Activated CD4-positive, alpha-beta T cell treated with anti-CD3 and anti-CD28 coated beads for 36 hours (primary cell): ENCODE measurements around the gene ETS1. TPM values are rescaled to one million over a fixed set of nuclear protein-coding genes. Genes with fewer than 3 reads are reported as not detected.
A peak's percentile ranks its signal among the peaks of the same experiment; 100 is the strongest.

Source experiments
- ATAC-seq: fragments of 200-7000 bp; cut with Tn5 transposase; one replicate; pipeline ENCODE4 v1.10.0; 2021; ENCODE audit warnings: mild to moderate bottlenecking, moderate library complexity
- CTCF ChIA-PET: fragments of 350-600 bp; sonication (Branson Sonifier 250); formaldehyde crosslinking; loops from one replicate; lab custom pipeline; 2021; ENCODE audit warnings: antibody characterized with exemption; lab: Charles Lee
- POLR2A ChIA-PET: fragments of 350-600 bp; sonication (Branson Sonifier 250); formaldehyde crosslinking; loops from one replicate; lab custom pipeline; 2021; ENCODE audit warnings: antibody characterized with exemption, inconsistent platforms; lab: Charles Lee
- DNase-seq: peaks from one replicate; pipeline ENCODE4 v3.0.0-alpha.2; 2020
- H3K27ac Mint-ChIP-seq: one replicate; pipeline ENCODE4 v1.8.0; 2021; ENCODE audit warnings: mixed read lengths
- H3K27me3 Mint-ChIP-seq: one replicate; pipeline ENCODE4 v1.8.0; 2021; ENCODE audit warnings: mixed read lengths
- H3K36me3 Mint-ChIP-seq: one replicate; pipeline ENCODE4 v1.8.0; 2021; ENCODE audit warnings: low read depth, mixed read lengths
- H3K4me1 Mint-ChIP-seq: one replicate; pipeline ENCODE4 v1.8.0; 2021; ENCODE audit warnings: mixed read lengths
- H3K4me3 Mint-ChIP-seq: one replicate; pipeline ENCODE4 v1.8.0; 2021; ENCODE audit warnings: mild to moderate bottlenecking, moderate library complexity, mixed read lengths
- H3K9me3 Mint-ChIP-seq: one replicate; pipeline ENCODE4 v1.8.0; 2021; ENCODE audit warnings: low read depth, mixed read lengths
- intact Hi-C, 2 experiments: fragments of 100-400 bp; cut with DNase I in 1 of 2; cut with micrococcal nuclease in 1 of 2; formaldehyde crosslinking; loops; one replicate each; pipeline versions ENCODE4 v1.14.2 to v1.15.1; 2022 to 2024; cut with DNase I, micrococcal nuclease
- total RNA-seq, 2 experiments: library from RNA; stranded (reverse); gene quantifications; one replicate each; pipeline ENCODE4 v1.2.3, GENCODE V29; 2021

The ETS1 gene
- total RNA-seq, 2 experiments from 2014 or later, result 410 to 449 TPM

DNA sequence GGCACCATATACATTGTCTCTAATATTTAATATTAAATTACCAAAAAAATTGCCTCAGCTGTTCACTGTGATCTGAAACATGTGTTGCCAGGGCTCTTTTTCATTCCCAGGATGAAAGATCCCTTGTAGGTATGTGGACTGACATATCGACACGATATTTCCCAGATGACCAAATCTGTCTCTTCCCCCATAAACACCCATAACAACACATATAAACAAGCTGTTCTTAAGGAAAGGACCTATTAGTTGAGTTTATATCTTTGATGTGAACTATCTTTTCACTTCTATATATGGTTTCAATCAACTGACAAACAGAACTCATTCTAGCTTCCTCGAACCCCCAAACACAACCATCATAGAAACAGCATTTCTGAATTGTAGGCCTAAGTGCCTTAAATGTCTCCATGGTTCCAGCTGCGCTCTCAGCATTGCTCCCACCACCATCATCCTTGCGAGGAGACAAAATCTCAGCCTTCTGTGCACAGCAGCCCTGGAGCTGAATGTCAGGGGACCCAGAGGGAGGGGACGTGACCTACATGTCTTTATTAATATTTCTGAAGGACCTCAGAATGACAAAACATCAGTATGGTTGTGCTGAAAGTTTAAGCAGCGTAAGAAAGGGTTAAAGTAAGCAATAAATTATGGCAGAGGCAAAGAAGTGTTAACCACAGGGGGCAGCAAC, 67.0 kb downstream of the ETS1 start:
- DNase-seq (peak; percentile 49), ATAC-seq (no peak)
- Mint-ChIP-seq H3K9me3 (no peaks in the 10 kb centered on the region), H3K36me3 (peaks cover 62% of the 10 kb centered on the region), H3K27me3 (no peaks in the 10 kb centered on the region), H3K4me3 (peak overlapping the region; percentile 96), H3K4me1 (peaks cover 38% of the 10 kb centered on the region), H3K27ac (peak overlapping the region; percentile 98)
- ChIA-PET POLR2A (interaction anchor here (0.8 to 5.3 kb wide), 11 partner anchors 8 to 197 kb away, joined by 3 to 29 read pairs (median 4); no protein-coding TSS in a partner anchor), CTCF (interaction anchor here (0.7 to 5.3 kb wide), 16 partner anchors 8 to 363 kb away, joined by 3 to 63 read pairs (median 4); no protein-coding TSS in a partner anchor)
- intact Hi-C loops, result loop anchor here (1.0 to 5.0 kb wide), 6 partner anchors 8 to 483 kb away; no protein-coding TSS in a partner anchor

DNA sequence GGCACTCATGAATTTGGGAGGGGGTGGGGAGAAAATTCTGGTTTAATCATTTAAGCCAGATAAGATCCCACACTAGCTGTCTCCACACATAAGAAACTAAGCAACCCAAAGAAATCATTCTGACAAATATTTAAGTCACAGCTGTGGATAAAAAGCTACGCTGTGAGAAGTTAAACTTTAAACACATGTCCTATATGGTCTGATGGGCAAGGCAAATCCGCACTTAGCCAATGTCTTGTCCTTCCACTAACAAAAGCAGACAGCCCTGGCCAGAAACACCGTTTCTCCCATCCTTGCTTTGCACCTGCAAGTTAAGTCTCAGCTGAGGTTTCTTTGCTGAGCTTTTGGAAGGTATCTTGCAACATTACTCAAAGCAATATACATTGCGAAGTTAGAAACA, 68.0 kb downstream of the ETS1 start:
- Mint-ChIP-seq H3K27ac (peak overlapping the region; percentile 98), H3K4me3 (peak overlapping the region; percentile 96), H3K4me1 (peaks cover 39% of the 10 kb centered on the region), H3K9me3 (no peaks in the 10 kb centered on the region), H3K36me3 (peaks cover 73% of the 10 kb centered on the region), H3K27me3 (no peaks in the 10 kb centered on the region)
- CTCF ChIA-PET, result interaction anchor here (0.6 to 5.3 kb wide), 19 partner anchors 7 to 362 kb away, joined by 3 to 63 read pairs (median 6); no protein-coding TSS in a partner anchor
- POLR2A ChIA-PET, result interaction anchor here (0.8 to 5.3 kb wide), 12 partner anchors 9 to 196 kb away, joined by 3 to 29 read pairs (median 5); no protein-coding TSS in a partner anchor
- ATAC-seq, result no peak
- intact Hi-C loops, result loop anchor here in 1 of 2 experiments (5.0 kb wide), 2 partner anchors 97 to 292 kb away; no protein-coding TSS in a partner anchor
- DNase-seq, result no peak

DNA sequence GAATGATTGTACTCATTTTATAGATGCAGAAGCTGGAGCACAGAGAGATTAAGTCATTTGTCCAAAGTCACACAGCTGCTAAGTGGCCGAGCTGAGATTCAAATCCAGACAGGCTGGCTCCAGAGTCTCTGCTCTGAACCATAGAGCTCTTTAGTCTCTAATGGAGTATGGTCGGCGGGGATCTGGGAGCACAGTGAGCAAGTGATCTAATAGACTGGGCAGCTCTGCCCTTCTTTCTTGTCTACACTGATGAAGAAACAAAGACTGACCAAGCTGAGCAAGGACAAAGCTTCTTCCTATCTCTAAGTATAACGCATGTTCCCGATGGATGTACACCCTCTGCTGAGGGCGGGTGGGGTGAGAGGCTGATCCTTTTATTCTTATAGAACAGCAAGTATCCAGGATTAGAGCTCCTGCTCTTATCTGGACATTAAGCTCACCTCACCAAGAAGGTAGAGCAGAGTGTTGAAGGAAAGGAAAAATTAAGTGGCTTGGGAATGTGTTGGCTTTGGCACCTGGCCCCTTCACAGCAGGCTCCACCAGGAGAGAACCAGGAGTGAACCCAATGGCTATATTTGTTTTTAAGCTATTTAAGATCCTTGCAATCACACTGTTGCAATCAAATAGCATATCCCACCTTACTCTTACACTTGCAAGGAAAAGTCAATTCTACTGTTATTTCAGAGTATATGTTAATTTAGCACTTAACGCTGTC, 68.7 kb downstream of the ETS1 start:
- intact Hi-C loops, result loop anchor here in 1 of 2 experiments (1.0 to 5.0 kb wide), 3 partner anchors 8 to 291 kb away; no protein-coding TSS in a partner anchor
- peaks cover 40% of the 10 kb centered on the region for H3K4me1 Mint-ChIP-seq

DNA sequence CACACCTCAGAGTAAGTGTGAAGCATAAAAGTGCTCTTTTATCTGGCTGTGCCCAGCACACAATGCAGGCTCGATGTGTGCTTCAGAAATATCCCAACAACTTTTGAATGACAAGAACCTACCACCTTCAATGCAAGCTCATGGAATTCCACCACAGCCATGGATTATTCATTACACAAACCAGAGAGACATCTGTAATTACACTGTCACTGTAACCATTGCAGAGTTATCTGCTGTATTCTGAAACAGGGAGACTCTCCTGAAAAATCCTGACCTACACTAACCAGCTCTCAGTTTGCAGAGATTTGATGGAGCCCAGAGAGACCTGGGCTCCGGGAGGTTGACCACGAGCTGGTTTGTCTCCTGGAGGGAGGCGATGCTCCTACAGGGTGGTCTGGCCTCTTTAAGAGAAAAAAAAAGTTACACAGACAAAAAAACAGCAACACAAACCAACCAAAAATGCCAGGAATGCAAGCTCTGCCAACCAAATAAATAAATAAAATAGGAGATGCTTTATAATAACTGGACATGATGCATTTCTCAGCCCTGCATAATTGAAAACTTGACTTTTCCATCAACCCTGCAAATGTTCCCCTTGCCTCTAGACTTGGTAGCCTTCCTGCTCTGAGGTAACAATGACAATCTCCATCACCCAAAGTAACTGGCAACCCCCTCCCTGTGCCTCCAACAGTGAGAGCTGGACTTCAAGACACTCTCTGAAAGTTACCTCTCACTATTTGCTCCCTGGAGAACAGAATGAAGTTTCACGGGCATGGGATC, 69.7 kb downstream of the ETS1 start:
- Mint-ChIP-seq H3K27me3 (no peaks in the 10 kb centered on the region), H3K27ac (peak overlapping the region; percentile 98), H3K9me3 (no peaks in the 10 kb centered on the region), H3K4me3 (peak overlapping the region; percentile 96), H3K36me3 (peaks cover 89% of the 10 kb centered on the region), H3K4me1 (peaks cover 43% of the 10 kb centered on the region)
- DNase-seq, result no peak
- no peak for ATAC-seq
- CTCF ChIA-PET, result interaction anchor here (0.5 to 5.3 kb wide), 14 partner anchors 8 to 313 kb away, joined by 3 to 63 read pairs (median 6); no protein-coding TSS in a partner anchor
- POLR2A ChIA-PET, result interaction anchor here (0.5 to 5.3 kb wide), 6 partner anchors 8 to 230 kb away, joined by 3 to 29 read pairs (median 9); no protein-coding TSS in a partner anchor
- intact Hi-C loops, result loop anchor here in 1 of 2 experiments (1.0 to 5.0 kb wide), 3 partner anchors 7 to 290 kb away; no protein-coding TSS in a partner anchor

More for the DNA sequence above, 68.7 kb downstream of the ETS1 start:
- ATAC-seq (no peak), DNase-seq (no peak)
- CTCF ChIA-PET, result interaction anchor here (0.7 to 5.3 kb wide), 16 partner anchors 10 to 346 kb away, joined by 3 to 63 read pairs (median 6); no protein-coding TSS in a partner anchor
- H3K4me3 Mint-ChIP-seq, result peak overlapping the region; percentile 96
- H3K36me3 Mint-ChIP-seq, result peaks cover 79% of the 10 kb centered on the region
- no peaks in the 10 kb centered on the region for H3K27me3 Mint-ChIP-seq
- no peaks in the 10 kb centered on the region for H3K9me3 Mint-ChIP-seq
- POLR2A ChIA-PET, result interaction anchor here (0.7 to 5.3 kb wide), 12 partner anchors 10 to 229 kb away, joined by 3 to 29 read pairs (median 5); no protein-coding TSS in a partner anchor
- peak overlapping the region; percentile 98 for H3K27ac Mint-ChIP-seq

DNA sequence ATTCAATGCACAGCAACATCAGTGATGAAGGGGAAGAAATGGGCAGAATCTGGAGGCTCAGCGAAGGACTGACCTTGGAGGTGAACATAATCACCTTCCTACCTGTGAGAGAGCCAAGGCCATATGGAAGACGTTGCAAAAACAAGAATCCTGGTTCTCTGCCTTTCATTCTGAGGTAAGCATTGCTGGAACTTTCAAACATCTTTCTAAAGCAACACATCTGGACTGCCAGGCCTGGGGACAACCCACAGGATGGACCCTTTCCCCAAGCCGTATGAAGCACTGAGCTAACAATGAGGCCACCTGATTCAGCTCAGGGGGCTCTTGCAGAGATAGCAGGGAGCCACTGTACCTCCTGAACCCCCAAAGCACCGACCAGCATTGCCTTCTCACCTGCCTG, 70.5 kb downstream of the ETS1 start:
- no peaks in the 10 kb centered on the region for H3K27me3 Mint-ChIP-seq
- peaks cover 96% of the 10 kb centered on the region for H3K36me3 Mint-ChIP-seq
- no peaks in the 10 kb centered on the region for H3K9me3 Mint-ChIP-seq
- ChIA-PET POLR2A (interaction anchor here (0.5 to 5.3 kb wide), 4 partner anchors 11 to 229 kb away, joined by 3 to 29 read pairs (median 7); no protein-coding TSS in a partner anchor), CTCF (interaction anchor here (0.7 to 5.3 kb wide), 13 partner anchors 8 to 314 kb away, joined by 3 to 63 read pairs (median 4); no protein-coding TSS in a partner anchor)
- H3K4me3 Mint-ChIP-seq, result peak overlapping the region; percentile 96
- DNase-seq (no peak), ATAC-seq (no peak)
- H3K27ac Mint-ChIP-seq, result peak overlapping the region; percentile 98
- intact Hi-C loops, result loop anchor here in 1 of 2 experiments (5.0 kb wide), 2 partner anchors 95 to 290 kb away; no protein-coding TSS in a partner anchor
- H3K4me1 Mint-ChIP-seq, result peaks cover 51% of the 10 kb centered on the region

DNA sequence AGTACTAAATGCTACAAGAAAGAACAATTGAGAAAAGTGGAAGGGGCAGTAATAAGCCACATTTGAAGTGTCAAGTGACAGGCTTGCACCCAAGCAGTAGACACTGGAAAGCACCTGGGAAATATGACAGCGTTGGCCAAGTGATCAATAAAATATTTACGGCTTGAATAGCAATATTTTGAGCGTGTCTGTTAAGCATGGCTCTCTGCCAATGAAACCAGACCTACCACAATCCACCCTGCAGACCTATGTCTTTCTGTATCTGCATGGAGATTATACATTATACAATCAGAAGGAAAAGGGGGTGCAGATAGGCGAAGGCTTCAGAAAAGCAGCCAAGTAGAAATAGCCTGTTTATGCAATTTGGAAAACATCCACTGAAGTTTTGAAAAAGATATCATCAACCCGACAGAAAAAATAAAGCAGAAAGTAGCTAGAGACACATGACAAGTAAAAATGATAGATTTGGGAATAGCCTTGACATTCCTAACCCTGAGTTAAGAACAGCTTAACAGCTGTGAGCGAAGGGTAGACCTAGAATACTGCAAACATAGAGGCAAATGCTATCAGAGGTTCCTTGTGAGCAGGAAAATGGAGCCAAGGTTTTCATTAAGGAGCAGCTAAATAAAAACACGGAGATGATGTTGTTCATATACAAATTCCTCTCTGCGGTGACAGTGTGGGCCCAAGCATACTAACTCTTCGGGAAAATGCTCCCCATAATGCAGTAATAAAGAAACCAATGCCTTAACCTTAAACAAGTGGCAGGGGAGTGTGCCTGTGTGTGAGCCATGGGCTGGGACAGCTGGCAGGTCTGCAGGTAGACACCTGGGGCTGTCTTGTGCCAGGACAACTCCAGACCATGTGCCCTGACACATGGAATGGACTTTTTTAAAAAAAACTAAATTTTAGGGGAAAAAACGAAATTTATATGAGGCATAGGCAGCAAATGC, 71.3 kb downstream of the ETS1 start:
- ChIA-PET CTCF (interaction anchor here (0.5 to 5.3 kb wide), 14 partner anchors 10 to 359 kb away, joined by 3 to 63 read pairs (median 4); no protein-coding TSS in a partner anchor), POLR2A (interaction anchor here (0.7 to 5.3 kb wide), 3 partner anchors 10 to 44 kb away, joined by 3 to 29 read pairs (median 4); no protein-coding TSS in a partner anchor)
- Mint-ChIP-seq H3K36me3 (peaks cover 96% of the 10 kb centered on the region), H3K4me1 (peaks cover 59% of the 10 kb centered on the region), H3K4me3 (peak overlapping the region; percentile 96), H3K9me3 (no peaks in the 10 kb centered on the region), H3K27me3 (no peaks in the 10 kb centered on the region), H3K27ac (peak overlapping the region; percentile 98)
- no peak for ATAC-seq
- intact Hi-C loops, result loop anchor here in 1 of 2 experiments (5.0 kb wide), 2 partner anchors 94 to 289 kb away; no protein-coding TSS in a partner anchor
- DNase-seq, result no peak

DNA sequence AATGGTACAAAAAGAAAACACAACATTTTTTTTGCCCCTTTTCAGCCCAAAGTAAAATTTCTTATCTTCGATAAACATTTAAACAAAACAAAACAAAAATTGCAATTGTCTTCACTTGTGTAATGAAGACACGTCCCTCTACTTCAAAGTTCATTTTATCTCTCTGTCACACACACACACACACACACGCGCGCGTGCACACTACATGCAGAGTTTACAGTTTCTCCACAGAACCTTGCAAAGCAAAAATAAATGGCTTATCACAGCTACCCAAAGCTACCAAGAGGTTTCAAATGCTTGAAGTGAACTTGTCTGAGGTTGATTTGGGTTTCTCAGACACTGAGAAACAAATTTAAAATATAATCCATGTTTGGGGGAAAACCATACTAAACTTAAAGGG, 72.3 kb downstream of the ETS1 start:
- H3K27ac Mint-ChIP-seq, result peak overlapping the region; percentile 98
- ATAC-seq, result no peak
- POLR2A ChIA-PET, result interaction anchor here (1.0 kb wide), 1 partner anchor 43 kb away, joined by 4 read pairs; no protein-coding TSS in a partner anchor

DNA sequence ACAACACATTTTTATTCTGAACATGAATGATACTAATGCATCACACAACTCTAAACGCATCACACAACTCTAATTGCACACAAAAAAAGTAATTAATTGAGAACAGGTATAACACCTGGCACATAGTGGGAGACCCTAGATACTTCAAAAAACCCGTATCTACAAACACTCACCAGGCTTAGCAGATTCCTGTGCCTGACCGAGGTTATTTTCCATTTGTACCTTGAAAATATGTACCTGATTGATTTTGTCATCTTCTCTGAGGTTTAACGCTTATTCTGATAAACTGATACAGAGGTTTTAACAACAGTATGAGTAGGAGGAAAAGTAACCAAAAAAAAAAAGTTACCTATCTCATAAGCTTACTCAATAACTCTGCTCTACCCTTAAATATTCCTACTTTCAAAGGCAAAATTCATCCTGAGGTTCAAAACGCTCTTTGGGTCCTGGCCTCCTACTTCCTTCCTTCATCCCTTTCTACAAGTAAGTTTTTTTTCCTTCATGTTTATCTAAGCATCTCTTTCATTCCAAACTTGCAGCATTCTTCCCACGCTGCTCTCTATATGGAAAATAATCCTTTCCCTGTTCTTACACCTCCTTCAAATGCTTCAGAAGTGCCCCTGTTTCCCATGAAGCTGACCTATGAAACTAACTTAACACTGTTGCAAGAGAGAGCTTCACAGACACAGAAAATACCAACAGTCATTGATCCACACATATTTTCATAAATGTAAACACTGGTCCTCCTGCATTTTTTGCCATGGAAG, 73.3 kb downstream of the ETS1 start:
- ATAC-seq (no peak), DNase-seq (no peak)
- no peaks in the 10 kb centered on the region for H3K27me3 Mint-ChIP-seq
- ChIA-PET CTCF (interaction anchor here (0.6 to 1.6 kb wide), 6 partner anchors 13 to 342 kb away, joined by 3 to 7 read pairs (median 3); no protein-coding TSS in a partner anchor), POLR2A (interaction anchor here (0.5 to 0.7 kb wide), 2 partner anchors 125 to 192 kb away, joined by 3 read pairs; no protein-coding TSS in a partner anchor)
- peaks cover 79% of the 10 kb centered on the region for H3K4me1 Mint-ChIP-seq
- peak overlapping the region; percentile 96 for H3K4me3 Mint-ChIP-seq
- H3K9me3 Mint-ChIP-seq, result no peaks in the 10 kb centered on the region
- intact Hi-C loops, result loop anchor here in 1 of 2 experiments (5.0 kb wide), 1 partner anchor 342 kb away; no protein-coding TSS in a partner anchor
- H3K36me3 Mint-ChIP-seq, result peaks cover 93% of the 10 kb centered on the region
- peak overlapping the region; percentile 98 for H3K27ac Mint-ChIP-seq

More for the DNA sequence above, 72.3 kb downstream of the ETS1 start:
- intact Hi-C loops, result loop anchor here in 1 of 2 experiments (5.0 kb wide), 2 partner anchors 93 to 288 kb away; no protein-coding TSS in a partner anchor
- Mint-ChIP-seq H3K36me3 (peaks cover 95% of the 10 kb centered on the region), H3K27me3 (no peaks in the 10 kb centered on the region), H3K9me3 (no peaks in the 10 kb centered on the region), H3K4me1 (peaks cover 69% of the 10 kb centered on the region), H3K4me3 (peak overlapping the region; percentile 96)
- CTCF ChIA-PET, result interaction anchor here (0.5 to 1.2 kb wide), 5 partner anchors 9 to 358 kb away, joined by 3 to 4 read pairs (median 4); no protein-coding TSS in a partner anchor
- no peak for DNase-seq
